H9 (cell line): ENCODE results near the gene SSBP2. TPM values are rescaled to one million over a fixed set of nuclear protein-coding genes. Genes with fewer than 3 reads are reported as not detected.

ENCODE experiments used
- DNase-seq: peaks from one replicate; pipeline ENCODE4 v3.0.0-alpha.2; 2017
- H2AFZ ChIP-seq: one replicate; pipeline ENCODE4 v1.6.1; 2013; ENCODE audit warnings: mild to moderate bottlenecking, low read length, control low read depth, moderate library complexity
- H2AK5ac ChIP-seq: 2 replicates; pipeline ENCODE4 v1.6.1; 2013; ENCODE audit warnings: low read length, control low read depth, mixed read lengths; ENCODE audit not compliant: insufficient read length
- H2BK120ac ChIP-seq: one replicate; pipeline ENCODE4 v1.6.1; 2013; ENCODE audit warnings: low read depth, mild to moderate bottlenecking, low read length, control low read depth, inconsistent platforms; ENCODE audit not compliant: poor library complexity, severe bottlenecking
- H2BK12ac ChIP-seq: 2 replicates; pipeline ENCODE4 v1.6.1; 2013; ENCODE audit warnings: low read length, control low read depth, mixed read lengths, low read depth; ENCODE audit not compliant: insufficient read length
- H2BK15ac ChIP-seq: 2 replicates; pipeline ENCODE4 v1.6.1; 2013; ENCODE audit warnings: low read depth, low read length, control low read depth
- H2BK20ac ChIP-seq: one replicate; pipeline ENCODE4 v1.6.1; 2013; ENCODE audit warnings: low read depth, mild to moderate bottlenecking, low read length, control low read depth, inconsistent platforms; ENCODE audit not compliant: poor library complexity, severe bottlenecking
- H2BK5ac ChIP-seq: 2 replicates; pipeline ENCODE4 v1.6.1; 2013; ENCODE audit warnings: low read length, control low read depth, mixed read lengths; ENCODE audit not compliant: insufficient read length
- H3K14ac ChIP-seq: 2 replicates; pipeline ENCODE4 v1.6.1; 2013; ENCODE audit warnings: low read length, control low read depth; ENCODE audit not compliant: insufficient read depth
- H3K18ac ChIP-seq: 2 replicates; pipeline ENCODE4 v1.6.1; 2013; ENCODE audit warnings: low read depth, mild to moderate bottlenecking, mixed read lengths, low read length, control low read depth; ENCODE audit not compliant: insufficient read length
- H3K23ac ChIP-seq: 2 replicates; pipeline ENCODE4 v1.6.1; 2013; ENCODE audit warnings: low read length, control low read depth, mixed read lengths, low read depth; ENCODE audit not compliant: insufficient read length
- H3K23me2 ChIP-seq: 2 replicates; pipeline ENCODE4 v1.6.1; 2013; ENCODE audit warnings: low read depth, mild to moderate bottlenecking, mixed read lengths, low read length, control low read depth; ENCODE audit not compliant: insufficient read length, poor library complexity, severe bottlenecking
- H3K27ac ChIP-seq: 2 replicates; pipeline ENCODE4 v1.5.1; 2013; ENCODE audit warnings: low read length, control low read depth, mixed read lengths, low read depth; ENCODE audit not compliant: insufficient read length
- H3K27me3 ChIP-seq: 2 replicates; pipeline ENCODE4 v1.6.1; 2013; ENCODE audit warnings: low read length, control low read depth, inconsistent platforms; ENCODE audit not compliant: insufficient read depth
- H3K4ac ChIP-seq: 2 replicates; pipeline ENCODE4 v1.6.1; 2013; ENCODE audit warnings: low read depth, mild to moderate bottlenecking, control low read depth, inconsistent platforms, low read length, moderate library complexity
- H3K4me1 ChIP-seq: 2 replicates; pipeline ENCODE4 v1.6.1; 2013; ENCODE audit warnings: low read length, control low read depth, inconsistent platforms; ENCODE audit not compliant: insufficient read depth
- H3K4me2 ChIP-seq: 2 replicates; pipeline ENCODE4 v1.6.1; 2013; ENCODE audit warnings: low read length, control low read depth, mixed read lengths; ENCODE audit not compliant: insufficient read length, insufficient read depth
- H3K56ac ChIP-seq: 2 replicates; pipeline ENCODE4 v1.6.1; 2013; ENCODE audit warnings: low read depth, mild to moderate bottlenecking, mixed read lengths, low read length, control low read depth; ENCODE audit not compliant: insufficient read length
- H3K79me1 ChIP-seq: 2 replicates; pipeline ENCODE4 v1.6.1; 2013; ENCODE audit warnings: low read depth, mild to moderate bottlenecking, moderate library complexity, low read length, control low read depth, inconsistent platforms; ENCODE audit not compliant: insufficient read depth, poor library complexity, severe bottlenecking
- H3K79me2 ChIP-seq: 2 replicates; pipeline ENCODE4 v1.6.1; 2013; ENCODE audit warnings: low read length, control low read depth, inconsistent platforms; ENCODE audit not compliant: insufficient read depth
- H3K9ac ChIP-seq: 2 replicates; pipeline ENCODE4 v1.6.1; 2013; ENCODE audit warnings: low read length, control low read depth, mixed read lengths; ENCODE audit not compliant: insufficient read length; ENCODE audit errors: extremely low read depth
- H3K9me3 ChIP-seq: one replicate; pipeline ENCODE4 v1.6.1; 2013; ENCODE audit warnings: low read depth, low read length, inconsistent platforms; ENCODE audit not compliant: control insufficient read depth
- H3T11ph ChIP-seq: one replicate; pipeline ENCODE4 v1.6.1; 2013; ENCODE audit warnings: mild to moderate bottlenecking, low read length, control low read depth, inconsistent platforms
- H4K20me1 ChIP-seq: one replicate; pipeline ENCODE4 v1.6.1; 2013; ENCODE audit not compliant: control insufficient read depth, insufficient read length, insufficient read depth
- H4K5ac ChIP-seq: 2 replicates; pipeline ENCODE4 v1.6.1; 2013; ENCODE audit warnings: low read depth, mild to moderate bottlenecking, mixed read lengths, low read length, control low read depth; ENCODE audit not compliant: insufficient read length
- H4K8ac ChIP-seq: replicated peaks from 2 replicates; pipeline ENCODE4 v1.6.1; 2013; ENCODE audit warnings: low read length, control low read depth, mixed read lengths, low read depth; ENCODE audit not compliant: insufficient read length
- H4K91ac ChIP-seq: 2 replicates; pipeline ENCODE4 v1.6.1; 2013; ENCODE audit warnings: low read depth, mild to moderate bottlenecking, moderate library complexity, mixed read lengths, low read length, control low read depth; ENCODE audit not compliant: insufficient read length
- H3K27ac Mint-ChIP-seq, 3 experiments: 2 replicates in 2 of 3; 3 replicates in 1 of 3; pipeline ENCODE4 v1.8.0; 2020 to 2021; ENCODE audit warnings: mixed read lengths in 3 of 3, mild to moderate bottlenecking in 1 of 3, moderate library complexity in 1 of 3
- H3K27me3 Mint-ChIP-seq: 2 replicates; pipeline ENCODE4 v1.8.0; 2021; ENCODE audit warnings: low read depth, mild to moderate bottlenecking, moderate library complexity, mixed read lengths
- H3K36me3 Mint-ChIP-seq, 3 experiments: 2 replicates in 2 of 3; 3 replicates in 1 of 3; pipeline ENCODE4 v1.8.0; 2020 to 2021; ENCODE audit warnings: low read depth in 3 of 3, mixed read lengths in 3 of 3; ENCODE audit not compliant: insufficient read depth in 1 of 3
- H3K4me1 Mint-ChIP-seq, 2 experiments: 2 replicates each; pipeline ENCODE4 v1.8.0; 2020; ENCODE audit warnings: mixed read lengths in 2 of 2
- H3K4me3 Mint-ChIP-seq, 2 experiments: 2 replicates in 1 of 2; 3 replicates in 1 of 2; pipeline ENCODE4 v1.8.0; 2020 to 2021; ENCODE audit warnings: mild to moderate bottlenecking in 2 of 2, mixed read lengths in 2 of 2, moderate library complexity in 1 of 2
- H3K9me3 Mint-ChIP-seq, 2 experiments: 2 replicates in 1 of 2; 3 replicates in 1 of 2; pipeline ENCODE4 v1.8.0; 2020; ENCODE audit warnings: mild to moderate bottlenecking in 2 of 2, mixed read lengths in 2 of 2, moderate library complexity in 1 of 2
- total RNA-seq: library from RNA; stranded (reverse); gene quantifications from 2 replicates; pipeline ENCODE4 v1.2.1, GENCODE V29; 2021
- TF ChIP-seq, protein P1 (sequence below): fragments of 200-600 bp; sonication (generic); conservative IDR thresholded peaks from 3 replicates; pipeline ENCODE4 v1.8.0; 2021; ENCODE audit warnings: antibody characterized with exemption, mild to moderate bottlenecking

Gene SSBP2
- total RNA-seq, 1 experiment from 2014 or later: 35.6 TPM

DNA sequence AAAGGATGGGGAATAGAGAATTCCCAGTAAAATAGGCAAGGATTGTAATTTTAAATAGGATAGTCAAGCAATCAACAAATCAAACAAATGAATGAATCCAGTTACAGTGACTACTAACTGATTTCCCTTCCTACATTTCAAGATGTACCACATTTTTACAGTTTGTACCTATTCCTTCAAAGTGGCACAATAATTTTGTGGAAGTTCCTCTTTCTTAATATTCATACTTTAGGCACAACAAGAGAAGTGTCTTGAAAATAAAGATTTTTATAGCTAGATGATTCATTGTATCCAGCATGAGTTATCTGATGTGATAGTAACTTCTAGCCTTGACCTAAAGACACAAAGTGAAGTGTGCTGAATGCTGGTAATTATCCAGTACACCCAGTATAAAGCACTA lies 234.8 kb downstream of the SSBP2 start:
- Histone ChIP-seq H3K9ac (no peak overlapping the region), H3K4me1 (no peaks in the 10 kb centered on the region), H4K5ac (no peak overlapping the region), H2BK120ac (no peak overlapping the region), H2BK15ac (no peak overlapping the region), H3T11ph (no peak overlapping the region), H3K23me2 (no peaks in the 10 kb centered on the region), H3K27me3 (no peaks in the 10 kb centered on the region), H3K79me1 (no peaks in the 10 kb centered on the region), H3K56ac (no peak overlapping the region), H2BK12ac (no peak overlapping the region), H3K4ac (no peak overlapping the region), H3K18ac (no peak overlapping the region), H3K23ac (no peak overlapping the region), H3K9me3 (no peaks in the 10 kb centered on the region), H4K8ac (no peak overlapping the region), H4K20me1 (no peaks in the 10 kb centered on the region), H2BK5ac (no peak overlapping the region), H2AK5ac (no peak overlapping the region), H3K14ac (no peak overlapping the region), H3K4me2 (no peak overlapping the region), H3K27ac (no peak overlapping the region), H3K79me2 (no peaks in the 10 kb centered on the region), H2AFZ (no peak overlapping the region), H4K91ac (no peak overlapping the region), H2BK20ac (no peak overlapping the region)
- H3K27me3 Mint-ChIP-seq: no peaks in the 10 kb centered on the region
- no peaks in the 10 kb centered on the region for H3K4me1 Mint-ChIP-seq
- DNase-seq: no peak
- no peak overlapping the region for H3K4me3 Mint-ChIP-seq
- H3K9me3 Mint-ChIP-seq: no peaks in the 10 kb centered on the region
- TF ChIP-seq, protein P1, sequence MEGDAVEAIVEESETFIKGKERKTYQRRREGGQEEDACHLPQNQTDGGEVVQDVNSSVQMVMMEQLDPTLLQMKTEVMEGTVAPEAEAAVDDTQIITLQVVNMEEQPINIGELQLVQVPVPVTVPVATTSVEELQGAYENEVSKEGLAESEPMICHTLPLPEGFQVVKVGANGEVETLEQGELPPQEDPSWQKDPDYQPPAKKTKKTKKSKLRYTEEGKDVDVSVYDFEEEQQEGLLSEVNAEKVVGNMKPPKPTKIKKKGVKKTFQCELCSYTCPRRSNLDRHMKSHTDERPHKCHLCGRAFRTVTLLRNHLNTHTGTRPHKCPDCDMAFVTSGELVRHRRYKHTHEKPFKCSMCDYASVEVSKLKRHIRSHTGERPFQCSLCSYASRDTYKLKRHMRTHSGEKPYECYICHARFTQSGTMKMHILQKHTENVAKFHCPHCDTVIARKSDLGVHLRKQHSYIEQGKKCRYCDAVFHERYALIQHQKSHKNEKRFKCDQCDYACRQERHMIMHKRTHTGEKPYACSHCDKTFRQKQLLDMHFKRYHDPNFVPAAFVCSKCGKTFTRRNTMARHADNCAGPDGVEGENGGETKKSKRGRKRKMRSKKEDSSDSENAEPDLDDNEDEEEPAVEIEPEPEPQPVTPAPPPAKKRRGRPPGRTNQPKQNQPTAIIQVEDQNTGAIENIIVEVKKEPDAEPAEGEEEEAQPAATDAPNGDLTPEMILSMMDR: no peak
- H3K36me3 Mint-ChIP-seq: no peaks in the 10 kb centered on the region
- H3K27ac Mint-ChIP-seq: no peak overlapping the region
